Keratinocyte (primary cell): ENCODE data around the gene HPCAL1. TPM values are rescaled to one million over a fixed set of nuclear protein-coding genes. Genes with fewer than 3 reads are reported as not detected.
A peak's percentile ranks its signal among the peaks of the same experiment; 100 is the strongest.

Experiments
- DNase-seq: peaks from one replicate; pipeline ENCODE4 v3.0.0-alpha.2; 2011; ENCODE audit warnings: low read depth, missing footprints, low spot score
- FAIRE-seq: peaks from 2 replicates; lab custom pipeline; 2011; peaks lifted over from hg19 to GRCh38; lab: Jason Lieb, UNC
- H2AFZ ChIP-seq: 2 replicates; pipeline ENCODE4 v1.6.0; 2012; ENCODE audit warnings: low read length, control low read depth, inconsistent platforms; ENCODE audit not compliant: control insufficient read depth
- H3K27ac ChIP-seq: 2 replicates; pipeline ENCODE4 v1.5.1; 2011; ENCODE audit warnings: low read length; ENCODE audit not compliant: control insufficient read depth, insufficient read depth
- H3K27me3 ChIP-seq: 3 replicates; pipeline ENCODE4 v1.6.0; 2011; ENCODE audit warnings: low read length; ENCODE audit not compliant: control insufficient read depth, insufficient read depth; ENCODE audit errors: extremely low read depth
- H3K36me3 ChIP-seq, 2 experiments: 2 replicates in 1 of 2; 3 replicates in 1 of 2; pipeline ENCODE4 v1.5.1; 2011; ENCODE audit warnings: low read length in 2 of 2, mild to moderate bottlenecking in 1 of 2; ENCODE audit not compliant: control insufficient read depth in 2 of 2, insufficient read depth in 2 of 2; ENCODE audit errors: extremely low read depth in 1 of 2
- H3K4me1 ChIP-seq: 3 replicates; pipeline ENCODE4 v1.5.1; 2011; ENCODE audit warnings: low read length; ENCODE audit not compliant: control insufficient read depth, insufficient read depth; ENCODE audit errors: extremely low read depth
- H3K4me2 ChIP-seq: 3 replicates; pipeline ENCODE4 v1.6.0; 2011; ENCODE audit warnings: low read depth, low read length; ENCODE audit not compliant: control insufficient read depth, insufficient read depth; ENCODE audit errors: extremely low read depth
- H3K4me3 ChIP-seq, 3 experiments: fragments of 200-600 bp in 1 of 3; sonication (generic) in 1 of 3; 2 replicates in 2 of 3; 3 replicates in 1 of 3; pipeline ENCODE4 v1.5.1; 2011 to 2016; ENCODE audit warnings: low read length in 3 of 3, mild to moderate bottlenecking in 3 of 3, control low read depth in 2 of 3, inconsistent platforms in 1 of 3, low read depth in 1 of 3, mixed read lengths in 1 of 3, mixed run types in 1 of 3, moderate library complexity in 1 of 3; ENCODE audit not compliant: control insufficient read depth in 2 of 3, insufficient read depth in 2 of 3; ENCODE audit errors: extremely low read depth in 1 of 3
- H3K79me2 ChIP-seq: 2 replicates; pipeline ENCODE4 v1.6.0; 2012; ENCODE audit warnings: low read length; ENCODE audit not compliant: control insufficient read depth, insufficient read depth
- H3K9ac ChIP-seq: 3 replicates; pipeline ENCODE4 v1.6.0; 2011; ENCODE audit warnings: low read length; ENCODE audit not compliant: control insufficient read depth, insufficient read depth; ENCODE audit errors: extremely low read depth
- H3K9me1 ChIP-seq: 3 replicates; pipeline ENCODE4 v1.6.0; 2011; ENCODE audit warnings: low read length; ENCODE audit not compliant: control insufficient read depth, insufficient read depth; ENCODE audit errors: extremely low read depth
- H3K9me3 ChIP-seq: 2 replicates; pipeline ENCODE4 v1.5.1; 2012; ENCODE audit warnings: low read depth, low read length; ENCODE audit not compliant: control insufficient read depth
- H4K20me1 ChIP-seq: 3 replicates; pipeline ENCODE4 v1.6.0; 2011; ENCODE audit warnings: low read length; ENCODE audit not compliant: control insufficient read depth, insufficient read depth; ENCODE audit errors: extremely low read depth
- CTCF ChIP-seq, 3 experiments: IDR thresholded peaks in 1 of 3; conservative IDR thresholded peaks in 1 of 3; optimal IDR thresholded peaks in 1 of 3; 2 replicates in 2 of 3; 3 replicates in 1 of 3; pipeline versions ENCODE3 to v1.5.1; 2011; ENCODE audit warnings: low read length in 3 of 3, mild to moderate bottlenecking in 3 of 3, moderate library complexity in 2 of 3, control low read depth in 1 of 3, inconsistent platforms in 1 of 3; ENCODE audit not compliant: insufficient read depth in 2 of 3; ENCODE audit errors: extremely low read depth in 1 of 3
- EZH2 ChIP-seq: IDR thresholded peaks from one replicate; pipeline ENCODE4 v1.6.1; 2012; ENCODE audit warnings: inconsistent platforms, mild to moderate bottlenecking, low read length, moderate library complexity
- dilution Hi-C: fragments of 300-500 bp; cut with MboI; formaldehyde crosslinking; loops from one replicate; pipeline ENCODE4 v1.7.0; 2020; ENCODE audit warnings: low sequenced_read_pairs; ENCODE audit not compliant: extremely low pct_ligation_motif_present
- polyA plus RNA-seq, 5 experiments: library from polyadenylated mRNA; depleted of rRNA in 3 of 5; stranded (reverse) in 3 of 5; stranded (forward) in 1 of 5; unstranded in 1 of 5; fragments of >200 nt; gene quantifications; 1 replicate in 1 of 5; 2 replicates in 3 of 5; 3 replicates in 1 of 5; pipeline versions ENCODE4 v1.2.1 to v1.2.3, GENCODE V29; 2011 to 2012; ENCODE audit warnings: missing spikeins in 2 of 5, low read depth in 1 of 5, low replicate concordance in 1 of 5

HPCAL1 gene
- polyA plus RNA-seq, 1 donor (not counting 4 experiments of a cell fraction or from before 2014, with no cell fraction given), result 18.0 TPM

- FAIRE-seq, result no peak
These were observed 135.1 kb downstream of the HPCAL1 start for GRCh38 chr2:10437806-10438205.

DNA sequence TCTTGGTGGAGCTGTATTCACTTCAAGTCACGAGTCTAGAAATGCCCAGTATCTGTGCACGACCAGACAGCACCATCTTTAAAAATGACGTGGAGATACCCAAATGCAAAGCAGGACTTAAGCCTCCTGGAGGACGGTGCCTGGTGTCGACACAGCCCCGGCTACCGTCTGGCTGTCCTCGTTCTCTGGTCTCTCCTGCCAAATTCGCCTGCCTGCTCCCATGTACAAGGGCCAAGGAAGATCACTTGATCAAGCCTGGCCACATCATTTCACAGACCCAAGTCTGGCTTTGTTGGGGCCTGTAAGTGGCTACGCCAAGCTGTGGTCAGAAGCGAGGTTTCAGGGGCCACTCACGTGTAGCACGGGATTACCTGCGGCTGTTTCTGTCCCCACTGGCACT lies 136.0 kb downstream of the HPCAL1 start:
- Histone ChIP-seq H3K36me3 (peaks cover 26 to 47% of the 10 kb centered on the region in 2 experiments), H4K20me1 (peaks cover 5% of the 10 kb centered on the region), H3K4me3 (no peak overlapping the region), H3K9me1 (no peaks in the 10 kb centered on the region), H2AFZ (no peak overlapping the region), H3K9me3 (no peaks in the 10 kb centered on the region), H3K79me2 (no peaks in the 10 kb centered on the region), H3K27me3 (no peaks in the 10 kb centered on the region), H3K9ac (no peak overlapping the region), H3K27ac (no peak overlapping the region), H3K4me1 (no peaks in the 10 kb centered on the region), H3K4me2 (no peak overlapping the region)
- TF ChIP-seq CTCF (optimal IDR thresholded peaks at IDR 0.05 in 1 of 3, IDR thresholded peaks at IDR 0.05 in 1 of 3, conservative IDR thresholded peaks at IDR 0.05 in 1 of 3; ENCODE audit: extremely low read depth in 1 of 3, insufficient read depth in 2 of 3, low read length in 3 of 3) (no peak), EZH2 (no peak)
- dilution Hi-C loops, result no loop called here
- DNase-seq (no peak), FAIRE-seq (peak; percentile 13)

More at GRCh38 chr2:10437806-10438205, 135.1 kb downstream of the HPCAL1 start:
- Histone ChIP-seq H3K79me2 (no peaks in the 10 kb centered on the region), H3K4me2 (no peak overlapping the region), H3K27me3 (no peaks in the 10 kb centered on the region), H3K4me3 (no peak overlapping the region), H3K27ac (no peak overlapping the region), H2AFZ (no peak overlapping the region), H3K9me3 (no peaks in the 10 kb centered on the region), H3K9ac (no peak overlapping the region), H3K4me1 (no peaks in the 10 kb centered on the region), H4K20me1 (peaks cover 5% of the 10 kb centered on the region), H3K9me1 (no peaks in the 10 kb centered on the region), H3K36me3 (peaks cover 20 to 38% of the 10 kb centered on the region in 2 experiments)
- DNase-seq, result no peak
- dilution Hi-C loops, result no loop called here
- TF ChIP-seq EZH2 (no peak), CTCF (optimal IDR thresholded peaks at IDR 0.05 in 1 of 3, IDR thresholded peaks at IDR 0.05 in 1 of 3, conservative IDR thresholded peaks at IDR 0.05 in 1 of 3; ENCODE audit: extremely low read depth in 1 of 3, insufficient read depth in 2 of 3, low read length in 3 of 3) (no peak)
